H9 (cell line): ENCODE measurements around the gene PEMT. TPM values are rescaled to one million over a fixed set of nuclear protein-coding genes. Genes with fewer than 3 reads are reported as not detected.

Experiments
- DNase-seq: peaks from one replicate; pipeline ENCODE4 v3.0.0-alpha.2; 2017
- H2AFZ ChIP-seq: one replicate; pipeline ENCODE4 v1.6.1; 2013; ENCODE audit warnings: mild to moderate bottlenecking, low read length, control low read depth, moderate library complexity
- H2AK5ac ChIP-seq: 2 replicates; pipeline ENCODE4 v1.6.1; 2013; ENCODE audit warnings: low read length, control low read depth, mixed read lengths; ENCODE audit not compliant: insufficient read length
- H2BK120ac ChIP-seq: one replicate; pipeline ENCODE4 v1.6.1; 2013; ENCODE audit warnings: low read depth, mild to moderate bottlenecking, low read length, control low read depth, inconsistent platforms; ENCODE audit not compliant: poor library complexity, severe bottlenecking
- H2BK12ac ChIP-seq: 2 replicates; pipeline ENCODE4 v1.6.1; 2013; ENCODE audit warnings: low read length, control low read depth, mixed read lengths, low read depth; ENCODE audit not compliant: insufficient read length
- H2BK15ac ChIP-seq: 2 replicates; pipeline ENCODE4 v1.6.1; 2013; ENCODE audit warnings: low read depth, low read length, control low read depth
- H2BK20ac ChIP-seq: one replicate; pipeline ENCODE4 v1.6.1; 2013; ENCODE audit warnings: low read depth, mild to moderate bottlenecking, low read length, control low read depth, inconsistent platforms; ENCODE audit not compliant: poor library complexity, severe bottlenecking
- H2BK5ac ChIP-seq: 2 replicates; pipeline ENCODE4 v1.6.1; 2013; ENCODE audit warnings: low read length, control low read depth, mixed read lengths; ENCODE audit not compliant: insufficient read length
- H3K14ac ChIP-seq: 2 replicates; pipeline ENCODE4 v1.6.1; 2013; ENCODE audit warnings: low read length, control low read depth; ENCODE audit not compliant: insufficient read depth
- H3K18ac ChIP-seq: 2 replicates; pipeline ENCODE4 v1.6.1; 2013; ENCODE audit warnings: low read depth, mild to moderate bottlenecking, mixed read lengths, low read length, control low read depth; ENCODE audit not compliant: insufficient read length
- H3K23ac ChIP-seq: 2 replicates; pipeline ENCODE4 v1.6.1; 2013; ENCODE audit warnings: low read length, control low read depth, mixed read lengths, low read depth; ENCODE audit not compliant: insufficient read length
- H3K23me2 ChIP-seq: 2 replicates; pipeline ENCODE4 v1.6.1; 2013; ENCODE audit warnings: low read depth, mild to moderate bottlenecking, mixed read lengths, low read length, control low read depth; ENCODE audit not compliant: insufficient read length, poor library complexity, severe bottlenecking
- H3K27ac ChIP-seq: 2 replicates; pipeline ENCODE4 v1.5.1; 2013; ENCODE audit warnings: low read length, control low read depth, mixed read lengths, low read depth; ENCODE audit not compliant: insufficient read length
- H3K27me3 ChIP-seq: 2 replicates; pipeline ENCODE4 v1.6.1; 2013; ENCODE audit warnings: low read length, control low read depth, inconsistent platforms; ENCODE audit not compliant: insufficient read depth
- H3K4ac ChIP-seq: 2 replicates; pipeline ENCODE4 v1.6.1; 2013; ENCODE audit warnings: low read depth, mild to moderate bottlenecking, control low read depth, inconsistent platforms, low read length, moderate library complexity
- H3K4me1 ChIP-seq: 2 replicates; pipeline ENCODE4 v1.6.1; 2013; ENCODE audit warnings: low read length, control low read depth, inconsistent platforms; ENCODE audit not compliant: insufficient read depth
- H3K4me2 ChIP-seq: 2 replicates; pipeline ENCODE4 v1.6.1; 2013; ENCODE audit warnings: low read length, control low read depth, mixed read lengths; ENCODE audit not compliant: insufficient read length, insufficient read depth
- H3K56ac ChIP-seq: 2 replicates; pipeline ENCODE4 v1.6.1; 2013; ENCODE audit warnings: low read depth, mild to moderate bottlenecking, mixed read lengths, low read length, control low read depth; ENCODE audit not compliant: insufficient read length
- H3K79me1 ChIP-seq: 2 replicates; pipeline ENCODE4 v1.6.1; 2013; ENCODE audit warnings: low read depth, mild to moderate bottlenecking, moderate library complexity, low read length, control low read depth, inconsistent platforms; ENCODE audit not compliant: insufficient read depth, poor library complexity, severe bottlenecking
- H3K79me2 ChIP-seq: 2 replicates; pipeline ENCODE4 v1.6.1; 2013; ENCODE audit warnings: low read length, control low read depth, inconsistent platforms; ENCODE audit not compliant: insufficient read depth
- H3K9ac ChIP-seq: 2 replicates; pipeline ENCODE4 v1.6.1; 2013; ENCODE audit warnings: low read length, control low read depth, mixed read lengths; ENCODE audit not compliant: insufficient read length; ENCODE audit errors: extremely low read depth
- H3K9me3 ChIP-seq: one replicate; pipeline ENCODE4 v1.6.1; 2013; ENCODE audit warnings: low read depth, low read length, inconsistent platforms; ENCODE audit not compliant: control insufficient read depth
- H3T11ph ChIP-seq: one replicate; pipeline ENCODE4 v1.6.1; 2013; ENCODE audit warnings: mild to moderate bottlenecking, low read length, control low read depth, inconsistent platforms
- H4K20me1 ChIP-seq: one replicate; pipeline ENCODE4 v1.6.1; 2013; ENCODE audit not compliant: control insufficient read depth, insufficient read length, insufficient read depth
- H4K5ac ChIP-seq: 2 replicates; pipeline ENCODE4 v1.6.1; 2013; ENCODE audit warnings: low read depth, mild to moderate bottlenecking, mixed read lengths, low read length, control low read depth; ENCODE audit not compliant: insufficient read length
- H4K8ac ChIP-seq: replicated peaks from 2 replicates; pipeline ENCODE4 v1.6.1; 2013; ENCODE audit warnings: low read length, control low read depth, mixed read lengths, low read depth; ENCODE audit not compliant: insufficient read length
- H4K91ac ChIP-seq: 2 replicates; pipeline ENCODE4 v1.6.1; 2013; ENCODE audit warnings: low read depth, mild to moderate bottlenecking, moderate library complexity, mixed read lengths, low read length, control low read depth; ENCODE audit not compliant: insufficient read length
- H3K27ac Mint-ChIP-seq, 3 experiments: 2 replicates in 2 of 3; 3 replicates in 1 of 3; pipeline ENCODE4 v1.8.0; 2020 to 2021; ENCODE audit warnings: mixed read lengths in 3 of 3, mild to moderate bottlenecking in 1 of 3, moderate library complexity in 1 of 3
- H3K27me3 Mint-ChIP-seq: 2 replicates; pipeline ENCODE4 v1.8.0; 2021; ENCODE audit warnings: low read depth, mild to moderate bottlenecking, moderate library complexity, mixed read lengths
- H3K36me3 Mint-ChIP-seq, 3 experiments: 2 replicates in 2 of 3; 3 replicates in 1 of 3; pipeline ENCODE4 v1.8.0; 2020 to 2021; ENCODE audit warnings: low read depth in 3 of 3, mixed read lengths in 3 of 3; ENCODE audit not compliant: insufficient read depth in 1 of 3
- H3K4me1 Mint-ChIP-seq, 2 experiments: 2 replicates each; pipeline ENCODE4 v1.8.0; 2020; ENCODE audit warnings: mixed read lengths in 2 of 2
- H3K4me3 Mint-ChIP-seq, 2 experiments: 2 replicates in 1 of 2; 3 replicates in 1 of 2; pipeline ENCODE4 v1.8.0; 2020 to 2021; ENCODE audit warnings: mild to moderate bottlenecking in 2 of 2, mixed read lengths in 2 of 2, moderate library complexity in 1 of 2
- H3K9me3 Mint-ChIP-seq, 2 experiments: 2 replicates in 1 of 2; 3 replicates in 1 of 2; pipeline ENCODE4 v1.8.0; 2020; ENCODE audit warnings: mild to moderate bottlenecking in 2 of 2, mixed read lengths in 2 of 2, moderate library complexity in 1 of 2
- WGBS: extraction: QIAGEN DNeasy Blood & Tissue Kit; methylation state at CpG from one replicate; pipeline ENCODE4 v1.1.7; 2013; ENCODE audit warnings: missing lambda C conversion rate, low lambda C conversion rate, mixed read lengths; ENCODE audit not compliant: insufficient read length; ENCODE audit errors: extremely low coverage; 5-methylcytosine and 5-hydroxymethylcytosine counted together
- total RNA-seq: library from RNA; stranded (reverse); gene quantifications from 2 replicates; pipeline ENCODE4 v1.2.1, GENCODE V29; 2021
- TF ChIP-seq, protein P1 (sequence below): fragments of 200-600 bp; sonication (generic); conservative IDR thresholded peaks from 3 replicates; pipeline ENCODE4 v1.8.0; 2021; ENCODE audit warnings: antibody characterized with exemption, mild to moderate bottlenecking

PEMT gene
- total RNA-seq, 1 experiment from 2014 or later: 63.2 TPM

DNA sequence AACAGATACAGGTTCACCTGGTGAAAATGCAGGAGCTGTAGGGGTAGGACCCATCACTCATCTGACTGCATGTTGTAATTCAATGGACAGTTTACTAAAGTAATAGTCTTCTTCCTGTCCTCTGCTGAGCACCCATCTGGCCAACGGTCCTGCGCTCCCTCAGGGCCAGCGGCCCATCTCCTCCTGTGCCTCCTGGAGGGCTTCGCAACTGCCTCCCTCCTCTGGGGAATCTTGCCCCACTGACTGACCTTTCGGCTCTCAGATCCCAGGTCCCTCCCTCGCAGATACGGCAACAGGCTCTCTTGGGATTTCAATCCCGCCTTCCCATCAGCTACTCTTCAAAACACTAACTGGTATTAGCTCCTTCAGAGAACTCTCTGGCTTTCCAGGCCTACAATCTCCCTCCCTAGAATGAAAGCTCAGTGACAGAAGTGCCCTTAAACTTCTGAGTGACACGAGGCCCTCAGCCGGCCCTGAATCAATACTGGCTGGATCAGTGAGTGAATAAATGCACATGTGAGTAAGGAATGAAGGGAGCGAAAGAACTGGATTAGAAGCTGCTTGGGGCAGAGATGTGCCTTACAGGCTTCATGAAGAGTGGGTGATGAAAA, 1.3 kb downstream of the PEMT start:
- H3K4ac ChIP-seq: no peak overlapping the region
- no peak for DNase-seq
- H3T11ph ChIP-seq: no peak overlapping the region
- H2BK120ac ChIP-seq: no peak overlapping the region
- H3K27me3 ChIP-seq: no peaks in the 10 kb centered on the region
- TF ChIP-seq, protein P1, sequence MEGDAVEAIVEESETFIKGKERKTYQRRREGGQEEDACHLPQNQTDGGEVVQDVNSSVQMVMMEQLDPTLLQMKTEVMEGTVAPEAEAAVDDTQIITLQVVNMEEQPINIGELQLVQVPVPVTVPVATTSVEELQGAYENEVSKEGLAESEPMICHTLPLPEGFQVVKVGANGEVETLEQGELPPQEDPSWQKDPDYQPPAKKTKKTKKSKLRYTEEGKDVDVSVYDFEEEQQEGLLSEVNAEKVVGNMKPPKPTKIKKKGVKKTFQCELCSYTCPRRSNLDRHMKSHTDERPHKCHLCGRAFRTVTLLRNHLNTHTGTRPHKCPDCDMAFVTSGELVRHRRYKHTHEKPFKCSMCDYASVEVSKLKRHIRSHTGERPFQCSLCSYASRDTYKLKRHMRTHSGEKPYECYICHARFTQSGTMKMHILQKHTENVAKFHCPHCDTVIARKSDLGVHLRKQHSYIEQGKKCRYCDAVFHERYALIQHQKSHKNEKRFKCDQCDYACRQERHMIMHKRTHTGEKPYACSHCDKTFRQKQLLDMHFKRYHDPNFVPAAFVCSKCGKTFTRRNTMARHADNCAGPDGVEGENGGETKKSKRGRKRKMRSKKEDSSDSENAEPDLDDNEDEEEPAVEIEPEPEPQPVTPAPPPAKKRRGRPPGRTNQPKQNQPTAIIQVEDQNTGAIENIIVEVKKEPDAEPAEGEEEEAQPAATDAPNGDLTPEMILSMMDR: no peak
- peaks cover 6% of the 10 kb centered on the region for H3K23me2 ChIP-seq
- no peak overlapping the region for H3K14ac ChIP-seq
- no peak overlapping the region for H2BK20ac ChIP-seq
- H4K91ac ChIP-seq: no peak overlapping the region
- no peak overlapping the region for H2BK5ac ChIP-seq
- no peak overlapping the region for H4K5ac ChIP-seq
- H2AFZ ChIP-seq: no peak overlapping the region
- Mint-ChIP-seq H3K36me3 (peaks cover 0 to 6% (median 0%) of the 10 kb centered on the region in 3 experiments; a peak in 1 of 7 replicates), H3K27ac (no peak overlapping the region; a peak in 2 of 7 replicates), H3K27me3 (no peaks in the 10 kb centered on the region), H3K9me3 (no peaks in the 10 kb centered on the region), H3K4me3 (peak overlapping the region; percentile 82 to 94), H3K4me1 (peaks cover 21 to 26% of the 10 kb centered on the region in 2 experiments)
- H3K79me1 ChIP-seq: no peaks in the 10 kb centered on the region
- no peaks in the 10 kb centered on the region for H3K9me3 ChIP-seq
- H3K4me2 ChIP-seq: peak overlapping the region; percentile 93
- peaks cover 5% of the 10 kb centered on the region; the same call in 1 of the 2 replicates for H3K4me1 ChIP-seq
- no peak overlapping the region for H3K18ac ChIP-seq
- H3K79me2 ChIP-seq: no peaks in the 10 kb centered on the region; the same call in 1 of the 2 replicates
- H3K56ac ChIP-seq: no peak overlapping the region
- peak overlapping the region; percentile 10 for H3K9ac ChIP-seq
- no peaks in the 10 kb centered on the region for H4K20me1 ChIP-seq
- WGBS: no CpG with 5 or more reads among the region's 11 CpGs
- no peak overlapping the region for H3K23ac ChIP-seq
- H2BK12ac ChIP-seq: no peak overlapping the region
- H2BK15ac ChIP-seq: no peak overlapping the region
- H3K27ac ChIP-seq: no peak overlapping the region
- no peak overlapping the region for H4K8ac ChIP-seq
- no peak overlapping the region for H2AK5ac ChIP-seq
